GM12875 (cell line): ENCODE data around the gene IL2.

Experiments
- H3K4me3 ChIP-seq: one replicate; pipeline ENCODE4 v1.5.1; 2011; ENCODE audit warnings: low read depth, low read length, control low read depth
- TF ChIP-seq, protein P1 (sequence below): IDR thresholded peaks from 2 replicates; pipeline ENCODE4 v1.5.1; 2011; ENCODE audit warnings: low read depth, mild to moderate bottlenecking, control low read depth, inconsistent platforms, low read length, moderate library complexity, borderline replicate concordance; ENCODE audit not compliant: insufficient read depth

The IL2 gene

DNA sequence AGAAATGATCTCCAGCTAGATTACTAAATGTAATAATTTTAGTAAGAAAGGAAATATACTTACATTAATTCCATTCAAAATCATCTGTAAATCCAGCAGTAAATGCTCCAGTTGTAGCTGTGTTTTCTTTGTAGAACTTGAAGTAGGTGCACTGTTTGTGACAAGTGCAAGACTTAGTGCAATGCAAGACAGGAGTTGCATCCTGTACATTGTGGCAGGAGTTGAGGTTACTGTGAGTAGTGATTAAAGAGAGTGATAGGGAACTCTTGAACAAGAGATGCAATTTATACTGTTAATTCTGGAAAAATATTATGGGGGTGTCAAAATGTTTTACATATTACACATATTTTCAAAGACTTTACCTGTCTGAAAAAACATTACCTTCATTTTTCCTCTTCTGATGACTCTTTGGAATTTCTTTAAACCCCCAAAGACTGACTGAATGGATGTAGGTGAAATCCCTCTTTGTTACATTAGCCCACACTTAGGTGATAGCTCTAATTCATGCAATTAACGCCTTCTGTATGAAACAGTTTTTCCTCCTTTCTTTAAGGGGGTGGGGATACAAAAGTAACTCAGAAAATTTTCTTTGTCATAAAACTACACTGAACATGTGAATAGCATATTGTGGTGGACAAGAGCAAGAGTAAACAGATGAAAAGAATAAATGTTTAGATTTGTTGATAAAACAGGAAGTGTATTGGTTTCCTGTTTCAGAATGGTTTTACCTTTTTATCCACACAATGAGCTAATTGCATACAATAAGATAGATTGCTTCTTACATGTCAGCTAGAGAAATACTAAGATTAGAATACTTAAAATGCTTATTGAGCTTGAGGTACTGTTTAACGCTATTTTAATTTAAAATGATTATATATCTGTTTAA lies at the start of gene IL2:
IL2 (minus strand) TSS at position 495 of the 886 bp plus-strand sequence; CDS start at position 210, 285 bp downstream.
- TF ChIP-seq, protein P1, sequence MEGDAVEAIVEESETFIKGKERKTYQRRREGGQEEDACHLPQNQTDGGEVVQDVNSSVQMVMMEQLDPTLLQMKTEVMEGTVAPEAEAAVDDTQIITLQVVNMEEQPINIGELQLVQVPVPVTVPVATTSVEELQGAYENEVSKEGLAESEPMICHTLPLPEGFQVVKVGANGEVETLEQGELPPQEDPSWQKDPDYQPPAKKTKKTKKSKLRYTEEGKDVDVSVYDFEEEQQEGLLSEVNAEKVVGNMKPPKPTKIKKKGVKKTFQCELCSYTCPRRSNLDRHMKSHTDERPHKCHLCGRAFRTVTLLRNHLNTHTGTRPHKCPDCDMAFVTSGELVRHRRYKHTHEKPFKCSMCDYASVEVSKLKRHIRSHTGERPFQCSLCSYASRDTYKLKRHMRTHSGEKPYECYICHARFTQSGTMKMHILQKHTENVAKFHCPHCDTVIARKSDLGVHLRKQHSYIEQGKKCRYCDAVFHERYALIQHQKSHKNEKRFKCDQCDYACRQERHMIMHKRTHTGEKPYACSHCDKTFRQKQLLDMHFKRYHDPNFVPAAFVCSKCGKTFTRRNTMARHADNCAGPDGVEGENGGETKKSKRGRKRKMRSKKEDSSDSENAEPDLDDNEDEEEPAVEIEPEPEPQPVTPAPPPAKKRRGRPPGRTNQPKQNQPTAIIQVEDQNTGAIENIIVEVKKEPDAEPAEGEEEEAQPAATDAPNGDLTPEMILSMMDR, result no peak
- H3K4me3 ChIP-seq, result no peak within 1 kb of the TSS

DNA sequence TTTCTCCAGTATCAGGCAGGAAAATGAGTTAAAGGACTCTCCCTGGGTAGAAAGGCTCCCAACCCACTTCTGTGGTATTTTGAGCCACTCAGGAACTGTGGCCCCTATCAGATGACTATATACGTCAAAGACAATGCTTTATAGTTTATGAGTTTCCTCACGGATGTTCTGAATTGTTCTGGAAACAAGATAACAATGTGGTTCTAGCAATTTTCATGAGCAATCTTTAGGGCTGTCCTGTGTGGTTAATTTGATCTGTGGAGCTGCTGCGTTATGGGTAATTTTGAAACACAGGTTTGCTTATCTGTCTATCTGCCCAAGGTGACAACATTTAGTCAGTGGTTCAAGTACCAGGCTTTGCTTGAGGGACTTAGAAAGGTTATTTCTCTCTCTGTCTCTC lies 46.7 kb upstream of the IL2 start:
- no peak overlapping the region for H3K4me3 ChIP-seq
- TF ChIP-seq, protein P1, result no peak

DNA sequence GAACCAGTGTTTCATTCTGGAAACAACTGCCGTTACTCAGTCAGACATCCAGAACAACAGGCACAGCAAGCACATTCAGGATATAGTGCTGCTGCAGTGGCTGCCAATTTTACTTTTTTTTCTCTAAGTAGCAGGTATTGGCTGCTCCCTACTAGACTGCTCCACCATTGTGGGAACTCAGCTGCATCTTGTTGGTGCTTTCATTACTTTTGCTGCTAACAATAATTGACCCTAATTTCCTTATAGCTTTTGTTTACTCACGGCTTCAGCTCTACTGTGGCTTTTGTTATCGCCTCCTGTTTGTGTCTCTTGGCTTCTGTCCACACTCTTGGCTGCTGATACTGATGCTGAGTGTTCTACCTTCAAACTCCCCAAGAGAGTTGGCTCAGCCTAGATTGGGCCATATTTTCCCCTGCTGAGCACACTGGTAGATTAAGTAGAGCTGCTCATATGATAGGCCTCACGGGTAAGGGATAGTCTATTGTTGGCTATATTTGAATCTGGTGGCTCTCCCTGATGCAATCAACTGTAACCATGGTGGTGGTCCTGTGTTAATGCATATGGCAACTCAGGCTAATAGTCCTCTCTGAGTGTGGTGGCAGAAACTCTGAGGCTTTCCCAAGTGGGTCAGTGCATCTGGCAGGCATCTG lies 44.5 kb upstream of the IL2 start:
- no peak overlapping the region for H3K4me3 ChIP-seq
- TF ChIP-seq, protein P1, result no peak

DNA sequence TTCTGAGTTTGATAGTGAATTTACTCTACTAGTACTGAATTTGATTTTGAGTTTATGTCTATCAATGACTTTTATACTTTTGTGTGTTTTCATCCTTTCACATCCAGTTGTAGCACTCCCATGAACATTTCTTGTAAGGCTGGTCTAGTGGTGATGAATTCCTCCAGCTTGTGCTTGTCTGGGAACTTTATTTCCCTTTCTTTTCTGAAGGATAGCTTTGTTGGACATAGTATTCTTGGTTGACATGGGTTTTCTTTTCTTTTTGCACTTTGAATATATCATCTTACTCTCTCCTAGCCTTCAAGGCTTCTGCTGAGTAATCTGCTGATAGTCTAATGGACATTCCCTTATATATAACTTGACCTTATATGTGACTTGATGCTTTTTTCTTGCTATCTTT lies 32.5 kb upstream of the IL2 start:
- TF ChIP-seq, protein P1, result no peak
- H3K4me3 ChIP-seq, result no peak overlapping the region

DNA sequence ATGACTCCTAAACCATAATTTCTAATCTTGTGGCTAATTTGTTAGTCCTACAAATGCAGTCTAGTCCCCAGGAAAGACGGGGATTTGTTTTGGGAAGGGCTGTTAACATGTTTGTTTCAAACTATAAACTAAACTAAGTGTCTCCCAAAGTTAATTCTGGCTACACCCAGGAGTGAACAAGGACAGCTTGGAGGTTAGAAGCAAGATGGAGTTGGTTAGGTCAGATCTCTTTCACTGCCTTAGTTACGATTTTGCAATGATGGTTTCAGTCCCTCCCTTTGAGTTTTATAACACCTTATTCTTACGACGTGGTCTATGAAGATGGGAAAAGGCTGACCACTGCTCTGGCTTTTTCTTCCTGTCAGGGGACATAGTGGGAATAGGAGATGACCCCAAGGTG lies 27.0 kb upstream of the IL2 start:
- no peak overlapping the region for H3K4me3 ChIP-seq
- TF ChIP-seq, protein P1, result no peak

DNA sequence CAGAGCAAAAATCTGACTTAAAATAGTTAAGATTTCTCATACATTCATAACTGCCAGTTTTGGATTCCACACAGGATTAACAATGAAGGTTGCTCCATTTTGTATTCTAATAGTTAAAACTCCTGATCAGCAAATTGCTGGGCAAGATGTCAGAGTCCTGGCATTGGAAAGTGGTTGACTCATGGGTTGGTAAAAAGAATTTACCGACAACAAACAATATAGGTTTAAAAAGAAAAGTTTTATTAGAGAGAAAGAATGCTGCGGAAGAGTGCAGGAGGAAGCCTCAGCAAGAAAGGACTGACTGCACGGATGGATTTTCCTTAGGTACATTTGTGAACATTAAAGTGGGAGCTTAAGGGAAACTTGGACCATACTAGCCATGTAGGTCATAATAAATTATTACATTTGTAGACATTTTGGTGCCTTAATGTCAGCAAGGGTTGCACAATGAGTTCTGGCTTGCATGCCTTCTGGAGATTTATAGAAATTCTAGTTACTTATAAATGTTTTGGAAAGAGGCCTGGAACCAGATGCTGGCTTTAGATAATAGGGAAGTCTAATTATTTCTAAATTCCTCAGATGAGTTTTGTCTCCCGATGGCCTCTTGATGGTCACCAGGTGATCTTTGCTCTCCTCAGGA lies 25.4 kb upstream of the IL2 start:
- H3K4me3 ChIP-seq, result no peak overlapping the region
- TF ChIP-seq, protein P1, result no peak
